ENCODE results near the gene CTIF. TPM values are rescaled to one million over a fixed set of nuclear protein-coding genes. Genes with fewer than 3 reads are reported as not detected.
A peak's percentile ranks its signal among the peaks of the same experiment; 100 is the strongest.

The CTIF gene
- total RNA-seq, 1 donor from 2014 or later = 19.5 TPM

DNA sequence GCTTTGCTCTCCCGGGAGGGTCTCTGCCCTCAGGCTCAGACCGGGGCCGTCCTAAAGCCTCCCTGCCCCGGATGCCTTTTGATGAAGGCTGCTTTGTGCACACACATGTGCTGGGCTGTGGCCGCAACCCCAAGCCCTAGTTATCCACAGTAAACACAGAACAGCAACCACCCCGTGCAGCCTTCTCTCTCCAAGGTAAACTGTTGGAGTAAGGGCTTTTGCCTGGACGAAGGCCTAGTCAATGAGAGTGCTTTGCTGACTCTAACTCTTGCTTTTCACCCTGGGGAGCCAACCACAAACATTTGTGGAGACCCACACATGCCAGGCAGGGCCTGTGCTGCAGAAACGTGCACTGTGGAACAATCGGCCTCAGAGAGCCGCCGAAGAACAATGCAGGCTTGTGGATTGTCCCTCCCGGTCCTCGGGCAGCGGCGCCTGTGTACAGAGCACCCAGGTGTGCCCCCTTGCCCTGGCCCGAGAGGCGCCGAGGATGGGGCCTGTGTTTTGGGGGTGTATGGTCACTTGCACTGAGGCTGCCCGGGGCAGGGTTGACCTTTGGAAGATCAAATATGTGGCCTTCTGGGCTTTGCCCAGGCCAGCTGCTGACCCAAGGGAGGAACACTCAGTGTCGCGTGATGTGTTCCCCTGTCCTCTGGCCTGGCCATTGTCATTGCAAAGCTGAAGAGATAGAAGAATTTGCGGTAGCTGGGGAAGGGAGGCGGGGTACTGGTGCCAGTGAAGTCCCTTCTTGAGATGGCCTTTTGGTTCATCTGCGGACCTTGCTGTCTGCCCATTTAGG lies 37.0 kb downstream of the CTIF start:
- DNase-seq = no peak

DNA sequence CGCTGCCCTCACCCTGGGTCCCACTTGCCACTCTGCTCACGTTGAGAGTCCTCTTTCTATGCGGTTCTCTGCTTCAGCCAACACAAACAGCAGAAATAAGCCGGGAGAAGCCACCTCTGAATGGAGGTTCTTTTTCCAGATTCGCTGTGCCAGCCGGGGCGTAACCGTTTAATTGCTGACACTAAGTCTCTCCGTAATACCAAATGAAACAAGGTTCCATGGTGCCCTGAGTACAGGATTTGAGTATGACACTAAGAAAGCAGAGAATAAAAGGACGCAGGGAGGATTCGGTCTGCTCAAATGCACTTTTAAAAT lies 37.6 kb downstream of the CTIF start:
- DNase-seq = no peak

DNA sequence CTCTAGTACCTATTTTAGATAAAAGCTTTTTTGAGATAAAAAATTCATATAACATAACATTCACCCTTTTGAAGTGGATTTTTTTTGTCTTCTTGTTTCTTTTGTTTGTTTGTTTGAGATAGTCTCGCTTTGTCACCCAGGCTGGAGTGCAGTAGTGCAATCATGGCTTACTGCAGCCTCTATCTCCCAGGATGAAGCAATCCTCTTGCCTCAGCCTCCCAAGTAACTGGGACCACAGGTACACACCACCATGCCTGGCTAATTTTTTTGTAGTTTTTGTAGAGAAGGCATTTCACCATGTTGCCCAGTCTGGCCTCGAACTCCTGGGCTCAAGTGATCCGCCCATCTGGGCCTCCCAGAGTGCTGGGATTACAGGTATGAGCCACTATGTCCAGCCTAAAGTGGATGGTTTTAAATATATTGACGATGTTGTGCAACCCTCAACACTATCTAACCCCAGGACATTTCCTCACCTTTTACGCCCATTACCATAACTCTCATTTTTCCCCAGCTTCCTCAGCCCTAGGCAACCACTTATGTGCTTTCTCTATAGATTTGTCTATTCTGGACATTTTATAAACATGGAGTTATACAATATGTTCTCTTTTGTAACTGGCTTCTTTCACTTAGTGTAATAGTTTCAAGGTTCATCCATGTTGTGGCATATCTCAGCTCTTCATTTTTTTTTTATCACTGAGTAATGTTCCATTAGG lies 38.8 kb downstream of the CTIF start:
- no peak for DNase-seq

DNA sequence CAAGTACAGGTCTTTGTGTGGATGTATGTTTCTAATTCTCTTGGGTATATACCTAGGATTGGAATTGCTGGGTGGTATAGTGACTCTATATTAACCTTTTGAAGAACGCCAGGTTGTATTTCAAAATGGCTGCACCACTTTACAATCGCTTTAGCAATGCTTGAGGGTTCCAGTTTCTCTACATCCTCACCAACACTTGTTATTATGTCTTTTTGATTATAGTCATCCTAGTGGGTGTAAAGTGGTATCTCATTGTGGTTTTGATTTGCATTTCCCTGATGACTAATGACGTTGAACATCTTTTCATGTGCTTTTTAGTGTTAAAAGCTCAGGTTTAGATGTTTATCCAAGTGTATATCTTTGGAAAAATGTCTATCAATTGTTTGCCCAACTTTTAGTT lies 39.5 kb downstream of the CTIF start:
- DNase-seq = no peak

DNA sequence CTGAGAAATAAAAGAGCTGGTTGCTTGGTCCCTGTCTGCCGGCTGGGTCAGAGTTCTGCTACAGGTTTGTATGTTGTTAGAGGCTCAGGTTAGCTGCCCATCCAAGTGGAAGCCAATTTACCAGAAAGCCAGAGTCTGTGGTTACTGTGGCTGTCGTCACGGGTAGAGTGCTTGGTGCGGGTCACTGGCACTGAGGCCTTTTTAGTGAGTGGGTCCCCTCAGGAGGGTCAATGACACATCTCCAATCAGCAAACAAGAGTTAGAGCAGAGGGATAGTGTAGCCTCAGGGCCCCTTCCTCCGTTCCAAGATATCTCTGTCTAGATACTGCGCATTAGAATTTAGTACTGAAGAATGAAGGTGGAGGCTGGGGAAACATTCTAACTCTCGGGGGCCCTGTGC lies 41.2 kb downstream of the CTIF start:
- DNase-seq = no peak

DNA sequence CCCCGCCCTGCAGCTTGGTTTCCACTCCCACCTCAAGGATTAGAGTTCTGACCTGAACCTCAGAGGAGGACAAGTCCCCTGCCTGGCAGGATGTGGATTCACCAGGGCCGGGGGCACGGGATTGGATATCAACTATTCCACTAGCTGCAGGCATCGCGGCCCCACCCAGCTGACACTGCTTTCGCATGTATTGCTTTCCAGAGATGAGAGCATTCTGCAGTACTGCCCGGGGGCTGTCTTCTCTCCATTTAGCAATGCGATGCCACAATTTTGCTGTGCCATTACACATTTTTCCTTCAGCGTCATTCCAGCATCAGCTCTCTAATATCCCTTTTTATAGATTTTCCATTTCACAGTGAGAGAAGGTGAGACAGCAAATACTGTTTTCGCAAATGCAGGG lies 42.0 kb downstream of the CTIF start:
- peak; percentile 11 for DNase-seq

DNA sequence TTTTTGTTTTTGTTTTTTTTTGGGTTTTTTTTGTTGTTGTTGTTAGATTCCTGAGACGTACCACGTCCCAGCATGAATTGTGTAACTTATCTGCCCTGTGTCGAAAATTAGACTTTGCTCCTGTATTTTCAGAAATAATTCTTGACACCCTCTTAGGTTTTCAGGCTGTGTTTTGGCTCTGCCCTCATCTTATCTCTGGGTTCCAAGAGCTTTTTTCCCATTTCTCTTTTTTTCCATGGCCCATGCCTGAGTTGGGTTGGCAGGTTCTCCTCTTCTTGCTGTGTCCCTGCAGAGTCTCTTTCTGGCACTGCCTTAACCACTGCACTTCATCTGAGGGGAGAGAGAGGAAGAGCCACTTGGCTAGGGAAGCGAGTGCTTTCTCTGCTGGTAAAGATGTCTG lies 42.4 kb downstream of the CTIF start:
- DNase-seq = no peak

DNA sequence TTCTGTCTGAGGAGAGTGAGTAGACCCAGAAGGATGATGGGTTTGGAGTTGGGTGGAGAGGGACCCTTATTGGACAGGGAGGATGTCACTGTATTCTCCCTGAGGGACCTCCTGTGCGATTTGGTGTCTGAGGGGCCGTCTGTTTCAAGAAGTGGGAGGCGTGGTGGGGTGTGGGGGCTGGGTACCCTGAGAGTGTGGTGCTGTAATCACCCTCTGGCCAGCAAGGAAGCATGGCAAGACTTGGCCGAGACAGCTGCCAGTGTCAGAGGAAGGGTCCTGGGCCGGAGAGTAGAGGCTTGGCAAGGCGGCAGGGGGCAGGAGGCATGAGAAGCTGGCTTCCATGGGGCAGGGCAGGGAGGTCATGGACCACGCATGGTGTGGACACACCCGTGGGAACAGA lies 43.1 kb downstream of the CTIF start:
- DNase-seq = no peak

DNA sequence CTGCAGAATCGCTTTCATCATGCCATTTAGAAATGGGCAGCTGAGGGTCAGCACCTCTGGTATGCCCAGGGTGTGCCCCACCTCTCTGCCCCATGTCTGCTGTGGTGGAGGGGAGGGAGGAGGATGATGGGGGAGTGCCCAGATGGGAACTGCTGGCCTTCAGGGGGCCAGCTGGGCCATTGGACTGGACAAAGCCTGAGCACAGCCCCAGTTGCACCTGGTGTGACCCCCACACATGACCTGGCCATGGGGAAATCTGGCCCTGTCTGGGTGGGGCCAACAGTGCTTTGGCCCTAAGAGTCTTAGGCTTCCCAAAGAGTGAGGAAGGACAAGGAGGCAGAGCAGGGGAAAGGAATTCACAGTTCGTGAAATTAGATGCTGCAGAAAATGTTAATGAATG lies 44.1 kb downstream of the CTIF start:
- no peak for DNase-seq

DNA sequence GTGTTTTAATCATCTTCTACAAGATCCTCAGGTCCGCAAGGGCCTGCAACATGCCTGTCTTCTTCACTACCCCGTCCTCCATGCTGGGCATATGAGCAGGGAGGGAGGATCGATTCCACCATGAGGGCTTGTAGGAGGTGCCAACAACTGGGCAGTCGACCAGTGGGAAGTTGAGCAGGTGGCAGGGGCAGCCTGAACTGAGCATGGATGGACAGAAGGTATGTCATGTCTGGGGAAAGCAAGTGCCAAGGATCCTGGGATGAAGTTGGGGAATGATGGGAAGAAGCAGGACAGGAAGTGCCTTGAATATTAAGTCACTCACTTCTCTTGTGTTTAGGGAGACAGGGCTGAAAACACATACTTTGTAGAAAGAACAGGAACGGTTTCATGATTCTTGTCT lies 44.7 kb downstream of the CTIF start:
- no peak for DNase-seq

DNA sequence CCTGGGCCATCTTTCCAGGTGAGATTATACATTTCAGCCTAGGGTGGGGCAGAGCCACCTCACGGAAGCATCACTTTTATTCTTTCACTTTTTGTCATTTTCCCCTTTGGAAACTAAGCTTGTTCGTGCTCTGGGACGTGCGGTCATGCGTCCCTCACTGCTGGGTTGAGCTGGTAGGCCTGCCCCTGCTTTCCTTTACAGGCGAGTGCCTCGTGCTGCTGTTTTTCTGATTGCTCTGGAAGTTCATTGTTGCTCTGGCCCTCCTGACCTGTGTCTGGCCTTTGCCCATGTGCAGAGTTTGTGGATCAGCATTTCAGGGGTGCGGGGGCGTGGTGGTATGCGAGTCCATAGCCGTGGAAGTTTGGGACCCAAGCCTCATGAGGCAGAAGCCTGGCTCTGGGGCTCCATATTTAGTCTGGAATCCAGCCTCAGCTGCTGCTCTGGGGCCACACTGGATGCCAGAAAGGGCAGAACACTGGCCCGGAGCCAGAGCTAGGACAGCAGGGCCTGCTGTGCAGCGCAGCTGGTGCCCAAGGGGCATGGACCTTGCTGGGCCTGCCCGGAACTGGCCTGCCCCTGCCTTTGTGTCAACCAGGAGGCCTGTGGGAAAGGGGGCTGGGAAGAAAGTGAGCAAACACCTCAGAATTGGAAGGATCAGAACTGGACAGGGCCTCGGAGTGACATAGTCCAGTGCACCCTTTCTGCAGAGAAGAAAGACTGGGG lies 51.1 kb downstream of the CTIF start:
- DNase-seq = no peak

DNA sequence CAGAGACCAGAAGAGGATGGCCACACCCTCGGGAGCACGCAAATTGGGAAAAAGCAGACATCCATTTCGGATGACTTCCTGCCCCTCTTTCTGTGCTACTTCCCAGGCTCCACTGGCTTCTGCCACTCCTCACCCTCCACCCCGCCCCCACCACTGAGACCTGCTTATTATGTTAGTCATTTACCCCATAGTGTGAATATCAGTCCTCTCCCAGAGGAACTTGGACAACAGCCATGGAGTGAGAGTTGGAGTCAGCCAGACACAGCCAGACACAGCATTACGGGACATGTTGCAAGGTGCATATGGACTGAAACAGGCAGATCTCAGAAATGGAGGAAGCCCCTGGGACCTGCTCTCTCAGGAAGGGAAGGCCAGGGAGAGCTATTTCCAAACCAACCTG lies 51.8 kb downstream of the CTIF start:
- no peak for DNase-seq

DNA sequence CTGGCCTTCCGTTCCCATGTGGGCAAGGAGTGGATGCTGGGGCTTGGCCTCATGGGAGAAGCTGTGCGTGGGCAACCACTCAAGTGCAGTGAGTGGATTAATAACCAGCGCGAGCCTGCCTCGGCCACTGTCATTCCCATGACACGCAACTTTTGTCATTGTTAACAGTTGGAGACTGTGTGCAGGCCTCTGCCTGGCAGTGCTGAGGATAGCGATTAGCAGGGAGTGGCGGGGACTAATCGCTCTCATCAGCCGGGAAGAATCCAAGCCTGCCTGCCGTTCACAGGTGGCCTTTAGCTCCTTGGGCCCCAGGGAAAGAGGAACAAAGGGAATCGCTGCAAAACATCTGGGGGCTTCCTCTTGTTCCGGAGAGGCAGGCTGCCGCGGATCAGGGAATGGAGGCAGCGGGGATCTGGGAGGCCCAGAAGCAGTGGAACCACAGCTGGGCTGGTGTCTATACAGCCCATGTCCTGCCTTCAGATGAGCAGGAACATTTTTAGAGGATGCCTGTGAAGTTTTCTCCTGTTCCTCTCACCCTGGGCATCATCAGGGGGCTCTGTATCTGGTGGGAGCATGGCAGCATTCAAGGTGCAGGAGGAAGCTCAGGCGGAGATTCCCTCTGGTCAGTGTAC lies 53.8 kb downstream of the CTIF start:
- DNase-seq = no peak

DNA sequence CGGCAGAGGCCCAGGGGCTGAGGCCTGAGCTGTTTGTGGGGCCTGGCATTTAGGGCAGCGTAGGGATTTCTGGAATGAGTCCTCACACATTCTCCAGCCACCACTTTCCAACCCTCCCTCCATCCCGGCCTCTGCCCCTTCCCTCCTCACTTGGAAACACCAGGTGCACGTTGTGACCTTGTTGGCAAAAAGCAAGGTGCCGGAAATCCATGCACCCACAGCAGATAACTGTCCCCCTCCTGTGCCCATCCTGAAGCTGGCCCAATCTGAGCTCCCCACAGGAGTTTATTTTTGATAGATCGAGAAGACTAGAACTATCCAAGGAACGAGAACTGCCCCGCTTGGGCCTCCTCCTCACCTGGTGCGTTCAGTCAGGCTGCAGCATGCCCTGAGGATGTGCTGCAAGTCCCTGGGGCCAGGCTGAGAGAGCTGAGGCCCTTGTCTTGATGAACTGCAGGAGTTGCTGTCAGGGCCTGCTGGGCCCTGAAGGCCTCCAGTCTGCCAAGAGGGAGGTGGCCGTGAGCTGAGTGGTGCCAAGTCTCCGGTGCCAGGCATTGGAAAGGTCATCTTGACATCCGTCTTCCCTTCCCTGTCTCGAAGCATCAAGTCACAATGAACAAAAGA lies 55.8 kb downstream of the CTIF start:
- no peak for DNase-seq

DNA sequence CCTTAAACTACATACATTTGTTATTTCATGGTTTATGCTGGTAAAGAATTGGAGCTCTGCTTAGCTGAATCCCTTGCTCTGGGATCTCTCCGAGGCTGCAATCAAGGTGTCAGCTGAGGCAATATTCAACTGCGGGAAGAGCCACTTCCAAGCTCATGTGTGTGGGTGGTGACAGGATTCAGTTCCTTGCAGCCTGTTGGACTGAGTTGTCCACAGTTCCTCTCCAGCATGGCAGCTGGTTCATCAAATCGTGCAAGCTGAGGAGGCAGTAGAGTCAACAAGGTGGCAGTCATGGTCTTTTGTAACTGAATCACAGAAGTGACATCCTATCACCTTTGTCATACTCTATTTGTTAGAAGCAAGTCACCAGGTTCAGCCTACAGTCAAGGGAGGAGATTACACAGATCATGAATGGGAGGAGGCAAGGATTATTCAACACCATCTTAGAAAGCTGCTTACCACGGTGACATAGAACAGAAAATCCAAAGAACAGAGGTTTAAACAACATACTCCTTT lies 56.9 kb downstream of the CTIF start:
- DNase-seq = no peak

DNA sequence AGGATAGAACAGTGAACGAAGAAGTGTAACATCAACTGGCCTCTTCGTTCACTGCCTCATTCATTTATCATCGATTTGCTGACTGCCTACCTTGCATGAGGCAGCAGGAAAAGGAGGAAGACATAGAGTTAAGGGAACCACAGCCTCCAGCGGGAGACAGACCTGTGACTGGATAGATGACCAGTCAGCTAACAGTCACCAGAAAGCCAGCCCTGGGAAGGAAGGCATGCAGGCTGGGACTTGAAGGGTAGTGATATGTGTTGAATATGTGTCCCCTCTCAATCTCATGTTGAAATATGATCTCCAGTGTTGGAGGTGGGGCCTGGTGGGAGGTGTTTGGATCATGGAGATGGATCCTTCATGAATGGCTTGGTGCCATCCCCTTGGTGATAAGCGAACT lies 58.3 kb downstream of the CTIF start:
- DNase-seq = no peak

DNA sequence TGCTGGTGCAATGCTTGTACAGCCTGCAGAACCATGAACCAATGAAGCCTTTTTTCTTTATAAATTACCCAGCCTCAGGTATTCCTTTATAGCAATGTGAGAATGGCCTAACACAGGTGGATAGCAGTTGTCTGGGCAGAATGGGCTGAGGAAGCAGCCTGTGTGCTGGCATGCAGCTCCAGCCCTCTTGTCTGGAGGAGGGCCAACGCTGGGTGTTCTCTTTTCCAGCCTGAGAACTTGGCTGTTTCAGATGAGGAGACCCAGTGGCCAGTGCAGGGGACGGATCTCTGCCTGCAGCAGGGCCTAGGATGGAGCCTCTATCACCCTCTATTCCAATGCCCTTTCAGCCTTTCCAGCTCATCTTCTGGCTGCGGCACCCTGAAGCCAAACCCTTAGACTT lies 58.8 kb downstream of the CTIF start:
- DNase-seq = no peak

DNA sequence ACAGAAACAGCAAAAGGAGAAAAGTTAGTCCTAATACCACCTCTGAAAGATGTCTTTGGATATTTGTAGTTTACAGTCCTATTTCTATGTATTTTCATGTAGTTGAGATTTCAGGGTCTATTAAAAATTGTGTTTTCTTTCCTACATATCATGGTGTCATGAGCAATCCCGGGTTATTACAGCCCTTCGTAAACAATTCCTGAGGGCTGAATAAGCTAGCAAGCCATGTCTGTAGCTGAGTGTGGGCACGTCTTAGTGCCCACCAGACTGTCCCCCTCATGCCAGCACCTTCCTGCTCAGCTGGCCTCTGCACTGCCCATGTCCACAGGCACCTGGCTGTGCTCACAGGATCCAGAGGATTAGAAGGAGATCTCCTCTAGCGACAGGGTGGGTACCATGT lies 60.6 kb downstream of the CTIF start:
- DNase-seq = no peak

DNA sequence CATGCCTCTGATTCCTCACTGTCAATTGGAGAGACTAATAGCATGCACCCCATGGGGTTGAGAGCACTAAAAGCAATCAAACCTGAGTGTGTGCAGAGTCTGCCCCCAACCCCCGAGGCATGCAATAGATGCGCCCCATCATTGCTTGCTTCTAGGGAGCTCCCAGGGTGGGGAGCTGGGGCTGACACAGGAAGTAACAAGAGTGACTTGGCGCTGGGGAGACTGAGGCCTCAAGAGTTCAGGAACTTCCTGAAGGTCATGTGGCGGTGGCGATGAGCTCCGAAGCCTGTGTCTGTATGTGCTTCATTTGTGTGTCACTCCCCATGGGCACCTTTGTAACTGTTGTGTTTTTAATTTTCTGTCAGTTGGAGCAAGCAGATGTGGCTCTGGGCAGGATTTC lies 61.2 kb downstream of the CTIF start:
- no peak for DNase-seq

DNA sequence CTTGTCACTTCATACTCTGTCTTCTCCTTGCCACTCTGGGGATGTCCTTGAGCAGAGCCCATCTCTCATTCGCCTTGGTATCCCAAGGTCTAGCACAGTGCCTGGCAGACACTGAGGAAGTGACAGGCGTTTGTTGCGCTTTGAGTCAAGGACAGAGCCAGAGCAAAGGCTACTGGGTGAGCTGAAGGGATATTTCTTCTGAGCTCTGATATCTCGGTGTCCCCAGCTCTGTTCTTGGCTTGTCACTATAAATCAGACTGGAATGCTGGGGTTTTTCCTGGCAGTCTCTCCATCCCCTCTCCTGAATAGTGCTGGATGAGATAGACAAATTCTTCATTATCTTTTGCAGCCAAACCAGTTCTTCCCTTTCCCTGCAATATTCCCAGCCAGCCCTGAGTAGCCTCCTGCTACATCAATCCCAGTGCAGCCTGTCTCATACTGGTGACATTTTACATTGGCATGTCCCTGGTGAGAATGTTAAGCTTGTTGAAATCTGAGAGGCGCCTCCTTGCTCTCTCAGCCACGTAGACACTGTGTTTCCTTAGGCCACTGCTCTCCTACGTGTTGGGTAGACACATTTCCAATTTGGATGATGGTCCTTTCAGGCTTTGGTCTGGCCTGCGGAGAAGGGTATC lies 61.7 kb downstream of the CTIF start:
- DNase-seq = no peak

DNA sequence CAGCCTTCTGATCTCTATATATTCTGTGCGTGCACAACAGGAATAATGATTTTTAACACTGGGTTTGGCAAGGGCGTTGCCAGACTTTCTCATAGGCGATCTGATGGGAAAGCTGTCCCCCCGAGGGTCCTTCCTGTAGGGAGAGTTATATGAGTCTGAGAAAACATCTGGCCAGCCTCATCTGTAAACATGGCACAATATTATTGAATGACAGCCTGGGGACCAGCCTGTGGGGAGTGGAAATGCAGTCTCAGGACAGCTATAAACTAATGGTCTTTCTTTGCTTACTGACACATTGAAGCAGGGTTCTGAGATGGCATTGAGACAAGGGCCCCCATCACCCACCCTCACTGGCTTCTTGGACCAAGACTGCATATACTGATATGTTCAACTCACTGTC lies 62.5 kb downstream of the CTIF start:
- DNase-seq = no peak

All from skin of body (tissue), 2 donors.